ENCODE measurements around the gene PPP1R3F. TPM values are rescaled to one million over a fixed set of nuclear protein-coding genes. Genes with fewer than 3 reads are reported as not detected.

Gene PPP1R3F
- total RNA-seq, 1 experiment from 2014 or later, result 1.6 TPM

GRCh38 chrX:49227726-49228125, 41.9 kb upstream of the PPP1R3F start:
- no peak overlapping the region for H2AFZ ChIP-seq (ENCODE audit: low read depth, low read length, poor library complexity, severe bottlenecking)
- H3K9me3 ChIP-seq (ENCODE audit: control insufficient read depth in 1 of 2, insufficient read depth in 1 of 2, low read depth in 1 of 2, low read length in 2 of 2), result no peaks in the 10 kb centered on the region
- RAD21 ChIA-PET (ENCODE audit: low non-redundant PET in 1 of 2, low total read pairs in 2 of 2, uncharacterized antibody in 2 of 2, unreplicated experiment in 2 of 2), result no interaction called here
- H3K9me2 ChIP-seq (ENCODE audit: insufficient read depth), result no peaks in the 10 kb centered on the region
- H3K9ac ChIP-seq (ENCODE audit: low read length), result no peak overlapping the region
- ATAC-seq (no peak), DNase-seq (ENCODE audit: low read depth, low spot score) (no peak)
- TF ChIP-seq ELF1 (IDR thresholded peaks at IDR 0.05; ENCODE audit: borderline replicate concordance, low read depth) (no peak), SRF (IDR thresholded peaks at IDR 0.05; ENCODE audit: low read depth) (no peak), ZFX (IDR thresholded peaks at IDR 0.05) (no peak), EZH2phosphoT487 (IDR thresholded peaks at IDR 0.05; ENCODE audit: borderline replicate concordance) (no peak), SP1 (IDR thresholded peaks at IDR 0.05; ENCODE audit: low read depth) (no peak), ZNF274 (IDR thresholded peaks at IDR 0.05; ENCODE audit: low read depth, low read length) (no peak), CTCF (IDR thresholded peaks at IDR 0.05 in 2 of 3, conservative IDR thresholded peaks at IDR 0.05 in 1 of 3; ENCODE audit: borderline replicate concordance in 1 of 3, insufficient read depth in 1 of 3, low read depth in 2 of 3, low read length in 2 of 3) (no peak), CEBPB (IDR thresholded peaks at IDR 0.05; ENCODE audit: low read depth) (no peak), POLR2AphosphoS5 (IDR thresholded peaks at IDR 0.05; ENCODE audit: low read depth, low read length) (no peak), ZBTB33 (IDR thresholded peaks at IDR 0.05; ENCODE audit: extremely low read depth, insufficient replicate concordance, low read length) (no peak), MAX (IDR thresholded peaks at IDR 0.05) (no peak), ATF3 (IDR thresholded peaks at IDR 0.05) (no peak), EZH2 (IDR thresholded peaks at IDR 0.05) (no peak), TCF7L2 (IDR thresholded peaks at IDR 0.05; ENCODE audit: borderline replicate concordance, extremely low read depth, insufficient read depth, insufficient read length) (no peak), SIN3A (IDR thresholded peaks at IDR 0.05; ENCODE audit: low read depth) (no peak), EGR1 (IDR thresholded peaks at IDR 0.05; ENCODE audit: low read depth) (no peak), POLR2A (IDR thresholded peaks at IDR 0.05; ENCODE audit: borderline replicate concordance, extremely low read depth, insufficient read depth, insufficient read length) (no peak), YY1 (IDR thresholded peaks at IDR 0.05; ENCODE audit: extremely low read depth, insufficient replicate concordance, low read depth, low read length) (no peak), JUND (IDR thresholded peaks at IDR 0.05) (no peak)
- H3K4me1 ChIP-seq (ENCODE audit: control insufficient read depth in 1 of 2, insufficient read depth in 2 of 2, low read length in 2 of 2), result no peaks in the 10 kb centered on the region
- no peaks in the 10 kb centered on the region for H3K27me3 ChIP-seq (ENCODE audit: insufficient read depth, low read length)
- H4K20me1 ChIP-seq (ENCODE audit: insufficient read depth), result no peaks in the 10 kb centered on the region
- no peak overlapping the region for H3K4me2 ChIP-seq (ENCODE audit: low read length)
- H3K79me2 ChIP-seq (ENCODE audit: insufficient read depth, low read length), result no peaks in the 10 kb centered on the region
- POLR2A ChIA-PET, result interaction anchor here (0.9 kb wide), 1 partner anchor 37 kb away, joined by 3 read pairs; no protein-coding TSS in a partner anchor
- H3K36me3 ChIP-seq (ENCODE audit: control insufficient read depth in 1 of 2, insufficient read depth in 2 of 2, low read length in 2 of 2), result no peaks in the 10 kb centered on the region
- CTCF ChIA-PET, result no interaction called here
- intact Hi-C loops (cut with micrococcal nuclease), result no loop called here
- H3K4me3 ChIP-seq (replicated peaks in 1 of 2; ENCODE audit: low read depth in 1 of 2, low read length in 2 of 2), result no peak overlapping the region
- no peak overlapping the region for H3K27ac ChIP-seq (ENCODE audit: low read depth, low read length)
- BruUV-seq (replicated peaks), result no TSS peak

All from HCT116 (cell line).